ENCODE measurements around the gene NACC2. TPM values are rescaled to one million over a fixed set of nuclear protein-coding genes. Genes with fewer than 3 reads are reported as not detected.
"Not testable (repeated sequence)": the region's sequence is repeated elsewhere in the genome, so short reads cannot be mapped to it uniquely, and the experiment has no call there.

Gene NACC2
- polyA plus RNA-seq, 1 donor (not counting 4 experiments of a cell fraction or from before 2014, with no cell fraction given) = 4.6 TPM

DNA sequence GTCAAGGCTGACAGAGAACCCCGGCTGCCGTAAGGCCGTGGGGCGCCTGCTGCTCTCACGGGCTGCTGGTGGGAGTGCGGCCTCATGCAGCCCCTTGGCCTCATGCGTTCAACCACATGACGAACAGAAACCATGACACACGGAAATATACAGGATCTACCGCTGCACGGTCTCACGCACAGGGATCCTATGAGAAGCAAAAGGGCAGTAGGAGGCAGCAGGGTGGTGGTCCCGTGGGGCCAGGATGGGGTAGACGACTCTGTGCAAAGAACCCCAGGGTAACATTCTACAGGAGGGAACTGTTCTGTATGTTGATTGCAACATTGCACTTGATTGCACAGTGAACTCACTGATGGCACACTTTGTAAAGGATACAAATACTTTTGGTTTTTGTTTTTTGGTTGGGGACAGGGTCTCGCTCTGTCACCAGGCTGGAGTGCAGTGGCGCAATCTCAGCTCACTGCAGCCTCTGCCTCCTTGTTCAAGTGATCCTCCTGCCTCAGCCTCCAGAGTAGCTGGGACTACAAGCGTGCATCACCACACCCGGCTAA, 51.6 kb downstream of the NACC2 start:
- Histone ChIP-seq H3K9me3 (ENCODE audit: control insufficient read depth, low read depth, low read length) (peaks cover 3% of the 10 kb centered on the region), H2AFZ (ENCODE audit: control insufficient read depth, low read length) (no peak overlapping the region), H3K4me2 (ENCODE audit: control insufficient read depth, extremely low read depth, insufficient read depth, low read depth, low read length) (no peak overlapping the region), H3K4me3 (ENCODE audit: control insufficient read depth in 2 of 3, extremely low read depth in 1 of 3, insufficient read depth in 2 of 3, low read depth in 1 of 3, low read length in 3 of 3) (no peak overlapping the region), H3K36me3 (ENCODE audit: control insufficient read depth in 2 of 2, extremely low read depth in 1 of 2, insufficient read depth in 2 of 2, low read length in 2 of 2) (peaks cover 6 to 18% of the 10 kb centered on the region in 2 experiments), H3K9ac (ENCODE audit: control insufficient read depth, extremely low read depth, insufficient read depth, low read length) (no peak overlapping the region), H3K9me1 (ENCODE audit: control insufficient read depth, extremely low read depth, insufficient read depth, low read length) (no peaks in the 10 kb centered on the region), H3K79me2 (ENCODE audit: control insufficient read depth, insufficient read depth, low read length) (peaks cover 59% of the 10 kb centered on the region), H3K27ac (ENCODE audit: control insufficient read depth, insufficient read depth, low read length) (no peak overlapping the region), H3K27me3 (ENCODE audit: control insufficient read depth, extremely low read depth, insufficient read depth, low read length) (no peaks in the 10 kb centered on the region), H4K20me1 (ENCODE audit: control insufficient read depth, extremely low read depth, insufficient read depth, low read length) (peaks cover 9% of the 10 kb centered on the region), H3K4me1 (ENCODE audit: control insufficient read depth, extremely low read depth, insufficient read depth, low read length) (no peaks in the 10 kb centered on the region)
- dilution Hi-C loops (cut with MboI; ENCODE audit: extremely low pct_ligation_motif_present, low sequenced_read_pairs) = no loop called here
- no peak for DNase-seq (ENCODE audit: low read depth, low spot score)
- no peak for TF ChIP-seq EZH2 (IDR thresholded peaks at IDR 0.05; ENCODE audit: low read length)
- TF ChIP-seq, protein P1, sequence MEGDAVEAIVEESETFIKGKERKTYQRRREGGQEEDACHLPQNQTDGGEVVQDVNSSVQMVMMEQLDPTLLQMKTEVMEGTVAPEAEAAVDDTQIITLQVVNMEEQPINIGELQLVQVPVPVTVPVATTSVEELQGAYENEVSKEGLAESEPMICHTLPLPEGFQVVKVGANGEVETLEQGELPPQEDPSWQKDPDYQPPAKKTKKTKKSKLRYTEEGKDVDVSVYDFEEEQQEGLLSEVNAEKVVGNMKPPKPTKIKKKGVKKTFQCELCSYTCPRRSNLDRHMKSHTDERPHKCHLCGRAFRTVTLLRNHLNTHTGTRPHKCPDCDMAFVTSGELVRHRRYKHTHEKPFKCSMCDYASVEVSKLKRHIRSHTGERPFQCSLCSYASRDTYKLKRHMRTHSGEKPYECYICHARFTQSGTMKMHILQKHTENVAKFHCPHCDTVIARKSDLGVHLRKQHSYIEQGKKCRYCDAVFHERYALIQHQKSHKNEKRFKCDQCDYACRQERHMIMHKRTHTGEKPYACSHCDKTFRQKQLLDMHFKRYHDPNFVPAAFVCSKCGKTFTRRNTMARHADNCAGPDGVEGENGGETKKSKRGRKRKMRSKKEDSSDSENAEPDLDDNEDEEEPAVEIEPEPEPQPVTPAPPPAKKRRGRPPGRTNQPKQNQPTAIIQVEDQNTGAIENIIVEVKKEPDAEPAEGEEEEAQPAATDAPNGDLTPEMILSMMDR (optimal IDR thresholded peaks at IDR 0.05 in 1 of 3, IDR thresholded peaks at IDR 0.05 in 1 of 3, conservative IDR thresholded peaks at IDR 0.05 in 1 of 3; ENCODE audit: extremely low read depth in 1 of 3, insufficient read depth in 2 of 3, low read length in 3 of 3) = no peak
- FAIRE-seq = no peak

GRCh38 chr9:136042541-136042940, 52.5 kb downstream of the NACC2 start:
- no peaks in the 10 kb centered on the region for H3K27me3 ChIP-seq (ENCODE audit: control insufficient read depth, extremely low read depth, insufficient read depth, low read length)
- H3K9me3 ChIP-seq (ENCODE audit: control insufficient read depth, low read depth, low read length) = peaks cover 3% of the 10 kb centered on the region
- H3K4me1 ChIP-seq (ENCODE audit: control insufficient read depth, extremely low read depth, insufficient read depth, low read length) = no peaks in the 10 kb centered on the region
- FAIRE-seq (no peak), DNase-seq (ENCODE audit: low read depth, low spot score) (no peak)
- H3K79me2 ChIP-seq (ENCODE audit: control insufficient read depth, insufficient read depth, low read length) = peaks cover 57% of the 10 kb centered on the region
- dilution Hi-C loops (cut with MboI; ENCODE audit: extremely low pct_ligation_motif_present, low sequenced_read_pairs) = no loop called here
- no peak overlapping the region for H3K4me2 ChIP-seq (ENCODE audit: control insufficient read depth, extremely low read depth, insufficient read depth, low read depth, low read length)
- H3K36me3 ChIP-seq (ENCODE audit: control insufficient read depth in 2 of 2, extremely low read depth in 1 of 2, insufficient read depth in 2 of 2, low read length in 2 of 2) = peaks cover 4 to 15% of the 10 kb centered on the region in 2 experiments
- H3K9me1 ChIP-seq (ENCODE audit: control insufficient read depth, extremely low read depth, insufficient read depth, low read length) = no peaks in the 10 kb centered on the region
- H2AFZ ChIP-seq (ENCODE audit: control insufficient read depth, low read length) = no peak overlapping the region
- H3K27ac ChIP-seq (ENCODE audit: control insufficient read depth, insufficient read depth, low read length) = no peak overlapping the region
- H3K4me3 ChIP-seq (ENCODE audit: control insufficient read depth in 2 of 3, extremely low read depth in 1 of 3, insufficient read depth in 2 of 3, low read depth in 1 of 3, low read length in 3 of 3) = no peak overlapping the region
- peaks cover 7% of the 10 kb centered on the region for H4K20me1 ChIP-seq (ENCODE audit: control insufficient read depth, extremely low read depth, insufficient read depth, low read length)
- H3K9ac ChIP-seq (ENCODE audit: control insufficient read depth, extremely low read depth, insufficient read depth, low read length) = no peak overlapping the region
- no peak for TF ChIP-seq EZH2 (IDR thresholded peaks at IDR 0.05; ENCODE audit: low read length)
- TF ChIP-seq, protein P1 (optimal IDR thresholded peaks at IDR 0.05 in 1 of 3, IDR thresholded peaks at IDR 0.05 in 1 of 3, conservative IDR thresholded peaks at IDR 0.05 in 1 of 3; ENCODE audit: extremely low read depth in 1 of 3, insufficient read depth in 2 of 3, low read length in 3 of 3) = no peak

- H3K27ac ChIP-seq (ENCODE audit: control insufficient read depth, insufficient read depth, low read length); H3K4me2 ChIP-seq (ENCODE audit: control insufficient read depth, extremely low read depth, insufficient read depth, low read depth, low read length); FAIRE-seq; H3K27me3 ChIP-seq (ENCODE audit: control insufficient read depth, extremely low read depth, insufficient read depth, low read length); DNase-seq (ENCODE audit: low read depth, low spot score); H3K4me1 ChIP-seq (ENCODE audit: control insufficient read depth, extremely low read depth, insufficient read depth, low read length); dilution Hi-C loops (cut with MboI; ENCODE audit: extremely low pct_ligation_motif_present, low sequenced_read_pairs); H4K20me1 ChIP-seq (ENCODE audit: control insufficient read depth, extremely low read depth, insufficient read depth, low read length); H3K4me3 ChIP-seq (ENCODE audit: control insufficient read depth in 2 of 3, extremely low read depth in 1 of 3, insufficient read depth in 2 of 3, low read depth in 1 of 3, low read length in 3 of 3); H3K9ac ChIP-seq (ENCODE audit: control insufficient read depth, extremely low read depth, insufficient read depth, low read length); H2AFZ ChIP-seq (ENCODE audit: control insufficient read depth, low read length); H3K9me1 ChIP-seq (ENCODE audit: control insufficient read depth, extremely low read depth, insufficient read depth, low read length); H3K9me3 ChIP-seq (ENCODE audit: control insufficient read depth, low read depth, low read length): not testable (repeated sequence)
- H3K36me3 ChIP-seq (ENCODE audit: control insufficient read depth in 2 of 2, extremely low read depth in 1 of 2, insufficient read depth in 2 of 2, low read length in 2 of 2) = peaks cover 0 to 12% of the 10 kb centered on the region in 2 experiments
- H3K79me2 ChIP-seq (ENCODE audit: control insufficient read depth, insufficient read depth, low read length) = peaks cover 57% of the 10 kb centered on the region
Observed at GRCh38 chr9:136040848-136041247, 54.2 kb downstream of the NACC2 start.
